ENCODE measurements around the gene KDM4E.
"Not testable (repeated sequence)": the region's sequence is repeated elsewhere in the genome, so short reads cannot be mapped to it uniquely, and the experiment has no call there.

Gene KDM4E

GRCh38 chr11:95035316-95035715, 10.3 kb downstream of the KDM4E start:
- Histone ChIP-seq H3K4me3 (ENCODE audit: low read depth, low read length) (no peak overlapping the region), H3K27ac (ENCODE audit: extremely low read depth, low read depth, low read length) (no peak overlapping the region), H3K4me1 (ENCODE audit: control insufficient read depth, insufficient read depth, low read length) (no peaks in the 10 kb centered on the region), H3K36me3 (ENCODE audit: control insufficient read depth in 2 of 2, insufficient read depth in 1 of 2, low read length in 2 of 2) (no peaks in the 10 kb centered on the region), H3K9me3 (ENCODE audit: control insufficient read depth, insufficient read depth, low read depth, low read length) (no peaks in the 10 kb centered on the region)
- POLR2A ChIA-PET = no interaction called here
- CTCF ChIA-PET = no interaction called here
- TF ChIP-seq ZNF660 (tag by site-specific recombination; IDR thresholded peaks at IDR 0.05) = no peak
- TF ChIP-seq SCRT1 (tag by site-specific recombination; IDR thresholded peaks at IDR 0.05; ENCODE audit: borderline replicate concordance) = no peak
- no peak for TF ChIP-seq SCRT2 (tag by site-specific recombination; IDR thresholded peaks at IDR 0.05)
- TF ChIP-seq ZNF629 (tag by site-specific recombination; IDR thresholded peaks at IDR 0.05) = no peak
- no peak for TF ChIP-seq ZNF239 (tag by site-specific recombination; IDR thresholded peaks at IDR 0.05)
- no peak for TF ChIP-seq ZNF302 (tag by site-specific recombination; IDR thresholded peaks at IDR 0.05; ENCODE audit: low read depth)
- TF ChIP-seq ZBTB6 (tag by site-specific recombination; IDR thresholded peaks at IDR 0.05) = no peak
- no peak for TF ChIP-seq ZBTB17 (tag by site-specific recombination; IDR thresholded peaks at IDR 0.05)
- TF ChIP-seq GLI4 (tag by site-specific recombination; IDR thresholded peaks at IDR 0.05) = no peak
- no peak for TF ChIP-seq ZNF510 (tag by site-specific recombination; IDR thresholded peaks at IDR 0.05; ENCODE audit: insufficient replicate concordance)
- no peak for TF ChIP-seq ZNF324 (tag by site-specific recombination; IDR thresholded peaks at IDR 0.05)
- no peak for TF ChIP-seq KLF7 (tag by site-specific recombination; IDR thresholded peaks at IDR 0.05; ENCODE audit: borderline replicate concordance)
- no peak for TF ChIP-seq INSM2 (tag by site-specific recombination; IDR thresholded peaks at IDR 0.05)

GRCh38 chr11:95037356-95038035, 12.4 kb downstream of the KDM4E start:
- POLR2A ChIA-PET; H3K36me3 ChIP-seq (ENCODE audit: control insufficient read depth in 2 of 2, insufficient read depth in 1 of 2, low read length in 2 of 2); H3K27ac ChIP-seq (ENCODE audit: extremely low read depth, low read depth, low read length); CTCF ChIA-PET; H3K4me3 ChIP-seq (ENCODE audit: low read depth, low read length); H3K9me3 ChIP-seq (ENCODE audit: control insufficient read depth, insufficient read depth, low read depth, low read length); H3K4me1 ChIP-seq (ENCODE audit: control insufficient read depth, insufficient read depth, low read length): not testable (repeated sequence)

GRCh38 chr11:95042239-95042638, 17.2 kb downstream of the KDM4E start:
- Histone ChIP-seq H3K36me3 (ENCODE audit: control insufficient read depth in 2 of 2, insufficient read depth in 1 of 2, low read length in 2 of 2) (no peaks in the 10 kb centered on the region), H3K4me1 (ENCODE audit: control insufficient read depth, insufficient read depth, low read length) (no peaks in the 10 kb centered on the region), H3K4me3 (ENCODE audit: low read depth, low read length) (no peak overlapping the region), H3K27ac (ENCODE audit: extremely low read depth, low read depth, low read length) (no peak overlapping the region), H3K9me3 (ENCODE audit: control insufficient read depth, insufficient read depth, low read depth, low read length) (no peaks in the 10 kb centered on the region)
- ChIA-PET CTCF (no interaction called here), POLR2A (no interaction called here)
- TF ChIP-seq GLIS1 (tag by site-specific recombination; IDR thresholded peaks at IDR 0.05) (no peak), ZNF843 (tag by site-specific recombination; IDR thresholded peaks at IDR 0.05) (no peak), ZBTB44 (tag by site-specific recombination; IDR thresholded peaks at IDR 0.05) (no peak), PATZ1 (tag by site-specific recombination; IDR thresholded peaks at IDR 0.05) (no peak), ZNF266 (tag by site-specific recombination; IDR thresholded peaks at IDR 0.05; ENCODE audit: low read depth) (no peak), ZNF626 (tag by site-specific recombination; IDR thresholded peaks at IDR 0.05) (no peak), ZNF501 (tag by site-specific recombination; IDR thresholded peaks at IDR 0.05) (no peak), KLF10 (tag by site-specific recombination; IDR thresholded peaks at IDR 0.05) (no peak), ZNF274 (IDR thresholded peaks at IDR 0.05; ENCODE audit: low read length) (no peak), ZNF274 (tag by site-specific recombination; IDR thresholded peaks at IDR 0.05; ENCODE audit: borderline replicate concordance) (no peak), ZEB2 (tag by site-specific recombination; IDR thresholded peaks at IDR 0.05) (no peak), TRIM28 (IDR thresholded peaks at IDR 0.05; ENCODE audit: borderline replicate concordance, low read length) (no peak)
